Measurements from ENCODE around the gene IGFBP3. TPM values are rescaled to one million over a fixed set of nuclear protein-coding genes. Genes with fewer than 3 reads are reported as not detected.
A peak's percentile ranks its signal among the peaks of the same experiment; 100 is the strongest.

Gene IGFBP3
- total and polyA plus RNA-seq, 2 of the 13 experiments (the other 11 are each of a cell fraction or from before 2014, with no cell fraction given) = 57.5 TPM; not detected in 1

GRCh38 chr7:45885264-45885882 lies 35.7 kb downstream of the IGFBP3 start (continued):
- TF ChIP-seq AFF4 (CRISPR knock-in tag; IDR thresholded peaks at IDR 0.05) = peak; percentile 94
- TF ChIP-seq ZNF138 (CRISPR knock-in tag; IDR thresholded peaks at IDR 0.05; ENCODE audit: low read depth) = no peak
- TF ChIP-seq HNRNPK (IDR thresholded peaks at IDR 0.05; ENCODE audit: low read depth, low read length, poor library complexity, severe bottlenecking) = no peak
- TF ChIP-seq ZNF337 (CRISPR knock-in tag; IDR thresholded peaks at IDR 0.05; ENCODE audit: borderline replicate concordance, low read depth) = peak; percentile 89; the same call in 1 of the 2 replicates
- TF ChIP-seq ZBTB46 (CRISPR knock-in tag; IDR thresholded peaks at IDR 0.05; ENCODE audit: borderline replicate concordance) = peak; percentile 96; the same call in 1 of the 2 replicates
- no peak; the same call in 1 of the 2 replicates for TF ChIP-seq EHMT2 (IDR thresholded peaks at IDR 0.05; ENCODE audit: borderline replicate concordance, low read depth, low read length)
- peak; percentile 98 for TF ChIP-seq PAXIP1 (CRISPR knock-in tag; conservative IDR thresholded peaks at IDR 0.05)
- peak; percentile 64 for TF ChIP-seq ZNF644 (CRISPR knock-in tag; IDR thresholded peaks at IDR 0.05; ENCODE audit: low read depth)
- TF ChIP-seq PLRG1 (conservative IDR thresholded peaks at IDR 0.05) = no peak
- peak; percentile 99 for TF ChIP-seq GATA4 (IDR thresholded peaks at IDR 0.05; ENCODE audit: borderline replicate concordance, low read depth)
- 0 out of 2 replicates have a peak, but pooled peaks have one; percentile 52 for TF ChIP-seq ZNF367 (CRISPR knock-in tag; IDR thresholded peaks at IDR 0.05; ENCODE audit: borderline replicate concordance)
- TF ChIP-seq ZNF564 (CRISPR knock-in tag; IDR thresholded peaks at IDR 0.05) = no peak
- TF ChIP-seq E2F5 (CRISPR knock-in tag; conservative IDR thresholded peaks at IDR 0.05) = no peak
- TF ChIP-seq MTF2 (CRISPR knock-in tag; IDR thresholded peaks at IDR 0.05; ENCODE audit: borderline replicate concordance) = no peak
- peak; percentile 64; the same call in 1 of the 2 replicates for TF ChIP-seq ZNF563 (CRISPR knock-in tag; IDR thresholded peaks at IDR 0.05)
- TF ChIP-seq TOPORS (CRISPR knock-in tag; IDR thresholded peaks at IDR 0.05) = peak; percentile 79; the same call in 1 of the 2 replicates
- TF ChIP-seq POLR2A (IDR thresholded peaks at IDR 0.05; ENCODE audit: insufficient read depth in 1 of 2, low read depth in 2 of 2, low read length in 2 of 2) = peak in 1 of 2 experiments; percentile 61; a peak in 2 of 4 replicates
- peak in 1 of 2 experiments; percentile 97; a peak in 2 of 4 replicates for TF ChIP-seq ATF4 (CRISPR knock-in tag; IDR thresholded peaks at IDR 0.05)

Measured in HepG2 (cell line).